C1 segment of cervical spinal cord (tissue), 14 donors: ENCODE data around the gene VPS52.

ENCODE experiments used
- DNase-seq, 14 donors: peaks; one replicate each; lab custom pipeline; 2025; lab: John Stamatoyannopoulos, UW

VPS52 gene

GRCh38 chr6:33271468-33272274 lies at the start of gene VPS52, which contains the start of gene RPS18:
Gene VPS52, minus strand, starts transcription at chr6:33271876. Its CDS starts 201 bp downstream, at chr6:33271675.
Gene RPS18, plus strand, starts transcription at chr6:33272075. Its CDS starts 45 bp downstream, at chr6:33272120.
- peak; percentile 76 to 97 (median 90) for DNase-seq

GRCh38 chr6:33321227-33321626 lies 49.6 kb upstream of the VPS52 start:
- DNase-seq, result no peak

DNA sequence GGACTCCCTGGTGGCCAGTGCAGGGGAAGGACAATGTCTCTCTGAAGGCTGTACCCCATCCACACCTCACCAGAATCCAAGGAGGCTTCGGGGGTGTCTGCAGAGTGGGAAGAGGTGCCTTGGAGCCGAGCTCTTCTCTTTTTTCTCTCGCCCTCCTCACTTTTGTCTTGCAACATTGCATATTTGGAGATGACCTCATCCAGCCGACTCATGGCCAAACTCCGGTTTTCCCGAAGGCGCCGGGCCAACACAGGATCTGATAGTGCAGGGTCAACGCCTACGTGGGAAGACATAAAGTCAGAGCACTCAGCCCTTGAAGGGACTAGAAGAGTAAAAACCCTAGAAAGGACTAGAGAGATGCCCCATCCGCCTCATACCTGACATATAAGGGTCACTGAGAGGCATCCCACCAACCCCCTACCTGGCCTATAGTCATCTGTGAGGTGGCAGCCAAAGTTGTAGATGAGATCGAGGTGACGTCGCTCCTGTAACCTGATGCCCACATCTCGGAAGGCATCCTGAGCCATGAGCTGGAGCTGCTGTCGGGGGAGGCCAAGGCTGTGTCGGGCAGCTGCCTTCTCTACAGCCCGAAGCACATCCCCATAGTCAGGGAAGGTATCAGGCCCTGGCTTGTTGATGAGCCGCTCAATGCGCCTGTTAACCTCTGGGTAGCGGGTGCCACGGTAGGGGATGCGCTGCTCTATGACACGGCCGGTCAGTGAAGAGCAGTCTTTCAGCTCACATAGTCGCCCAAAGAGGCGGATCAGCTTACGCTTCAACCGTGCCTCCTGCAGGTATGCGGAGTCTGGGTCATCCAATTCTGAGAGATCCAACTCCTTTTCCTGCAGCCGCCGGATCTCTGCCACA lies 48.9 kb upstream of the VPS52 start:
- DNase-seq, result no peak

DNA sequence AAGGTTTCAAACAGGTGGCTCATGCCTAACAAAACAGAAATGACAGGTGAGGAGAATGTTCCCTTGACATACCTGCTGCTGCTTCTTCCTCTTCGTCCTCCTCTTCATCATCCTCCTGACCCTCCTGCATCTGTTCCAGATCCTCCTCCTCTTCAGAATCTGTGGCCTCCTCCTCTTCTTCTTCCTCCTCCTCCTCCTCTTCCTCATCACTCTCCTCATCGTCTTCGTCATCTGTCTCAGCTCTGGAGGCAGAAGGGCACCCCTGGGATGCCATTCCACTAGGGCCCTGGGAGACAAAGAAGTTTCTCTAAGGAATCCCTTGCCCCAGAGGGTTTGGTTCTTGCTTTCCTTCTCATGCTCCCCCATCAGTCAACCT lies 48.3 kb upstream of the VPS52 start:
- DNase-seq, result no peak

- DNase-seq, result no peak
Measured at GRCh38 chr6:33318426-33319073, 46.9 kb upstream of the VPS52 start.

- peak; percentile 85 to 99 (median 97) for DNase-seq
Measured at GRCh38 chr6:33317669-33318425, 46.2 kb upstream of the VPS52 start, which contains the start of gene ZBTB22. Gene ZBTB22, minus strand, starts transcription at chr6:33317744. Its CDS starts 828 bp downstream, at chr6:33316916.

- DNase-seq, result peak in 1 of 14 donors; percentile 66
Measured at GRCh38 chr6:33317419-33317668, 45.7 kb upstream of the VPS52 start.

DNA sequence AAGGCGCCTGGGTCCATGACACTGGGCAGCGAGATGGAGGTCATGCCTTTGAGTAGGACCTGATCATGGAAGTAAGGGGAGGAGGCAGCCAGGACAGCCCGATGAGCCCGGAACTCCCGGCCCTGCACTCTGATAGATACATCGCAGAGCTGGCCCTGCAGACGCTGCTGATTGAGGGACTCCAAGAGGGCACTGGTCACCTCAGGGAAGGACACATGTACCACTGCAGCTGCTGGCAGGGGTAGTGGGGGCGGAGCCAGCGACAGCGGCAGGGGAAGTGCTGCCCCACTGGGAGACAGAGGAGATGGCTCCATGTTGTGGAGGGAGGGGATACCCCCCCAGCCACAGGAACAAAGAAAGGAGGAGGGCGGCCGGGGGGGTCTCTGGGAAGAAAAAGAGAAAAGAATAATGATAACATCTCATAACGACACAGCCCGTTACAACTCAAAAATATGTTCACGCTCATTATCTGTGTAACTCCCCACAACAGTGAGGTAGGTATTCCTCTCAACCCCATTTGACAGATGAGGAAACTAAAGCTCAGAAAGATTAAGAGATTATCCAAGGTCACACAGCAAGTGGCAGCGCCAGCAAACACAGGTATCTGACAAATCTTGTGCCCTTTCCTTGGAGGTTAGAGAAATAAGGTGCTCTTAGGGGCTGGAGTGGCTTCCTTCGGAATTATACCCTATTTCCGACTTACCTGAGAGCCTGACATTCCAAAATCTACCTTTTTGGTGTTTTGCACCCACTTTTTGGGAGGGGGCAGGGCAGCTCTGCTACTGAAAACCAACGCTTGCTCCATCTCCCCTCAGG lies 45.1 kb upstream of the VPS52 start:
- no peak for DNase-seq

DNA sequence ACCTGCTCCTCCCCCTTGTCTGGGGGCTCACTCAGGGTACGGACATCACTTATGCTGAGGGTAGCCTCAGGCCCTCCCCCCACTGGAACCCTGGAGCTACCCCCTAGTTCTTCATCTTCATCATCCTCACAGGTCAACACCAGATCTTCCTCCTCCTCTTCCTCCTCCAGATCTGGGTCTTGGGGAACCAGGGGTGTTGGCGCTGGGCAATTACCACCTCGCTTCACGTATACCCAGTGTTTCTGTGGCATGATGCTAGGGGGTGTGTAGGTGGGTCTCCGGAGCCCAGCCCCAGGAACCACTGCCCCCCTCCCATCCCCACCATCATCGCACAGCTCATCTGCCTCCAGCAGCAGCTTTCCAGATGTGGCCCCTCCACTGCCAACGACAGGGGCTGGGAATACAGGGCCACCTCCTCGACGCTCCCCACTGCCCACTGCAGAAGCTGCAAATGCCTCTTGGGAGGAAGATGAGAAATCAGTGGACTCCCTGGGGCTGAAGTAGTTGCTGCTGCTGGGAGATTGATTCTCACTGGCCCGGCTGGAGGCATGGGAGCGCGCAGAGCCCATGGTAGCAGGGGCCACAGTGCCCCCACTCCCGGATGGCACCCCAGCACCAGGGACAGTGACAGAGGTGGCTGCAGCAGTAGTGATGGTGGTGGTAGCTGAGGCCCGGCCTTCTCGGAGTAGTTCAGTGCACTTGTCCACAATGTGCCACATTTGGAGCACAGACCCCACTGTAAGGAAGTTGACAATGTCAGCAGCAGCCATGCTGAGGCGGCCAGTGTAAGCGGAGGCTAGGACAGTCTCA lies 44.3 kb upstream of the VPS52 start:
- DNase-seq, result no peak

DNA sequence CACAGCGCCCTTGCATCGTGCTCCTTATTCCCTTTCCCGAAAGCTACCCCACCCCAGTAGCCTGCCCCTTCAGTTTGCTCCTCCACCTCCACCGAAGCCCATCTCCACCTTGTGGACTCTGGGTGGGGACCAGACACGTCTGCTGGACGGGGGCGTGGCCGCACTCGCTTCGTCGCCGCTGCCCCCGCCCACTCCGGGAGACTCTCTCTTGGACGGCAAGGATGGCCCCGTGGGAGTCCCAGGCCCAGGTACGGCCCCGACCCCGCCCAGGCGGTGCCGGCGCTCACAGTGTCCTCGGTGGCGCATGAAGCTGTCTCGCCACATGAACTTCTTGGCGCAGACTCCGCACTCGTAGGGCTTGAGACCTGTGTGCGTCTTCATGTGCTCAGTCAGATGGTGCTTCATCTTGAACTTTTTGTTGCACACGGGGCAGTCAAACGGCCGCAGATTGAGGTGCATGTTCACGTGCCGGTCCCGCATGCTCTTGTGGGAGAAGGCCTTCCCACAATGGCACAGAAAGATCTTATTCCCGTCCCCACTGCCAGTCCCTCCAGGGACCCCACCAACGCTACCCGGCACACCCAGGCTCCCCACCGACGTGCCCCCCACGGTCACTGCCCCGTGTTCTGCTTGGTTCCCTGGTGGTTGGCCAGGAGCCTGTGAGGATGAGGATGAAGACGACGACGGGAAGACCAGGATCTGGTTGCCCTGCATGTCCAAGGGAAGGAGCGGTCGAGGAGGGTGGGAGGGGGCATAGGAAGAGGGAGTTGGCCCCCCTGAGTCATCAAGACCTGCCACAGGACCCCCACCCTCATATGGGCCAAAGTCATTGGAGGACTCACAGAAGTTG lies 43.5 kb upstream of the VPS52 start:
- DNase-seq, result peak in 1 of 14 donors; percentile 11

DNA sequence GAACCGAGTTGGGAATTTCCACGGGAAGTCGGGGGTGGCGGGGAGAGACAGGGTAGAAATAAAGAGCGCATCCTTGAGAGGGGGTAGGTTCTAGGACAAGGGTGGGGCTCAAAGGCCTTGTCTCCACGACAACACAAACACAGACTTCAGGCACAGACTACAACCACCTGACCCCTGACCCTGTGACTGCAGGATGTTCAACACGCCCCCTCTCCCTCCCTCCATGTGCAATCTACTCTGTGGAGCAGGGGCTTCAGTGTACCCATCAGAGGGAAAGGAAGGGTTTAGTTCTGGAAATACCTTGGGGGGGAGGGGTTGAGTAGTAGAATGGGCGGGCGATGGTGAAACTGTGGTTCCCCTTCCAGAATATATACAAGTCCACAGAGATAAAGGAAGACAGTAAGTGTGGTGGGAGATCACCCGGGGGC lies 42.9 kb upstream of the VPS52 start:
- DNase-seq, result peak in 10 of 14 donors; percentile 13 to 50 (median 40)

GRCh38 chr6:33313709-33314514 lies 42.2 kb upstream of the VPS52 start, which contains the start of gene TAPBP:
Gene TAPBP, minus strand, starts transcription at chr6:33314078. Its CDS starts 37 bp downstream, at chr6:33314041.
- peak in 12 of 14 donors; percentile 26 to 78 (median 59) for DNase-seq

DNA sequence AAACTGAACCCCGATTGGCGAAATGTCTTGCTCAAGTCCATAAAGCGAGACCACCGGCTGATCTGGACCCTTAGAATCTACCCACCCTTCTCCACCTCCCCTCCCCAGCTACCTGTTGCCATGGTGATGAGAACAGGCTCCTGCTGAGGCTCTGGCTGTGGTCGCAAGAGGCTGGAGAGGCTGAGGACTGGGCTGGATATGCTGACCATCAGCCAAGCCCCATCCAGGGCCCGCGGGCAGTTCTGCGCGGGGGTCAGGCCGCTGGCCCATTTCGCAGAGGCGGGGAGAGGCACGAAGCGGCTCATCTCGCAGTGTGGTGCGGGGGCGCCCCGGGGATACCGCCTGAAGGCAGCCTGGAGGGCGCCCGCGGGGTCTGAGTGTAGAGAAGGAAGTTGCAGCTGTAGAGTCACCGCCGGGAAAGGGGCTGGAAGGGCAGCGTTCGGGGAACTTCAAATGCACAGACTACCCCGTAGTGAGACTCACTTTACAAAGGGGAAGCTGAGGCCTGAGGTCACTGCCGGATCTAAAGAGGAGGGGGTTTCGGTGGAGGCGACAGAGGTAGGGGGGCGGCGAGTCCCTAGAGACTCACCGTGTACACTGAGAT lies 41.5 kb upstream of the VPS52 start:
- DNase-seq, result peak in 8 of 14 donors; percentile 26 to 63 (median 58)

DNA sequence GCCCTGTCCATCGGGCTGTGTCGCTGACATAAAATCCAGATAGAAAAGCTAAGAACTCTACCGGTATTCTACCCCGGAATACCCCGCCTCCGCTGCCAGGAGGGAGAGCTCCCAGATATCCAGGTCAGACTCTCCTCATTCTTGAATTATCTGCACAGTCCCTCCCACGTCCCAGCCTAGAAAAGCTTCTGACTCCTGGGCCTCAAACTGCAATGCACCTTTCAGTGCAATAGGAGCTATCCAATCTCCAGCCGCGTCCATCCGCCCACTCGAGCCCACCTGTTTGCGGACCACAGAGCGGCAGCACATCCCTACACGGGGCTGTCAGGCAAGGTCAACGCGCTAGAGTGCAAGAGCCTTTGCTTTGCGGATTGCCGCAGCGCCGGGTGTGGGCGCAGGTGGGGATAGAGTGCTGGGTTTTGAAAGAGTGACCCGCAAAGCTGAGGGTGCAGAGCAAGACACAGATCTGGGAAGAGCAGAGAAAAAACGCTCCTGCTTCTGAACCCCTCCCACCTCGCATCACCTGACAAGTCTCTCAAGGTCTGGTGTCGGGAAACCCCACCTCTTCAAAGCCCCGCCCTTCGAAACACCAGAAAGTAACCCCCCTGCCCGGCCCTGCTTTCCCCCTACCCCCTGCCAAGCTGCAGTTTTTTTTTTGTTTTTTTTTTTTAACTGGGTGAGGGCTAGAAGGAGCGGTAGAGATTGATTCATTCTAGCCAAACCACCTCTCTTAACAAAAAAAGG lies 40.9 kb upstream of the VPS52 start:
- peak in 10 of 14 donors; percentile 19 to 89 (median 32) for DNase-seq

GRCh38 chr6:33306356-33306755 lies 34.7 kb upstream of the VPS52 start:
- DNase-seq, result no peak

GRCh38 chr6:33305052-33305451 lies 33.4 kb upstream of the VPS52 start:
- DNase-seq, result no peak
